Anterior cingulate cortex (tissue), 58 donors: ENCODE data around the gene NPAS3.

Experiments
- DNase-seq, 58 donors: peaks; one replicate each; lab custom pipeline; 2025; lab: John Stamatoyannopoulos, UW

NPAS3 gene

DNA sequence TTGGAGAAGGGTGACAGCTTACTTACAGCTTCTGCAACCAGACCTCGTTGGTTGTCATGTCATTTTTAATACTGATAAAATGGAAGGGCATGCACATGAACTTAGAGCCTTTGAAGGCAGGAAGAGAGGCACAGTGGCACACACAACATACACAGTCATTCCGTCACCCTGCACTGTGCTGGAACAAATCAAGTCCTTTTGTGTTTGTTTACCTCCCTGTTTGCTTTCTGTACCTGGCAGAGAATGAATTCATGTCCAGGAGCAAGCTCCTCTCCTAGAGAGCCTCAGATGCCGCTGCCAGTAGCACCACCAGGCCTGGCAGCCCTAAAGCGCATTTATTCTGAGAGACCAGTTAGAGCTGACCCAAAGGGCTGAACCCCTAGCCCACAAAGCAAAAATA is 551.9 kb downstream of the NPAS3 start:
- DNase-seq = peak in 4 of 58 donors; percentile 6 to 29 (median 12)

DNA sequence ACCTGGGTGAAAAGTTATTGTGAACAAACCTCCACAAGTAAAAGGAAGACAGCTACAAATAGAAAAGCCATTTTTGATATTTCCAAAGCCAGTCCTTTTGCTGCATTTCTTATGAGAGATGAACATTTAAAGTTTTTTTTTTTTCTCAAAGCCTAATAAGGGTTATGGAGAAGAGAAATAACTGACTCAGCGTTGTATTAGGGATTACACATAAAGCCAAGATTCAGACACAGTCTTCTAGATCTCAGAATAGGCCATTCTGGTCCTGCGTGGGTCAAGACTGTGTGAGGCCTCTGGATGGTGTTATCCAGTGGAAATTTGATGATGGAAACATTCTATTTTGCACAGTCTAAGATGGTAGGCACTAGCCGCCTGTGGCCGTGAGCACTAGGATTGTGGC is 552.4 kb downstream of the NPAS3 start:
- no peak for DNase-seq

DNA sequence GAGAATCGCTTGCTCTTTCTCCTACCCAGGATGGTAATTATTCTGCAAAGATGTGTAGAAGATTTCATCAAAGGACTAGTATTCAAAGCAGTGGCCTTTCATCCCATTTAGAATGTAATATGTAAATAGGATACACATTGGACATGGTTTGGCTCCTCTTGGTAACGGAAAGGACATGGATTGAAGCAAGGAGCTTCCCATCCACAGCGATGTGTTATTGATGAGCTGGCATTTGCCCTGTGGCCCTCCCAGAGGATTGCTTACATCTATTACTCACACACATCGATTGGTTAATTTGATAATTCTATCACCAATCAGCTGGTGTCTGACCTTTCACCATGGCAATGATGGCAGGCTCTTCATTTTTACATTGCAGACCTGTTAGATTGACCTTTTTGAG is 553.8 kb downstream of the NPAS3 start:
- no peak for DNase-seq

DNA sequence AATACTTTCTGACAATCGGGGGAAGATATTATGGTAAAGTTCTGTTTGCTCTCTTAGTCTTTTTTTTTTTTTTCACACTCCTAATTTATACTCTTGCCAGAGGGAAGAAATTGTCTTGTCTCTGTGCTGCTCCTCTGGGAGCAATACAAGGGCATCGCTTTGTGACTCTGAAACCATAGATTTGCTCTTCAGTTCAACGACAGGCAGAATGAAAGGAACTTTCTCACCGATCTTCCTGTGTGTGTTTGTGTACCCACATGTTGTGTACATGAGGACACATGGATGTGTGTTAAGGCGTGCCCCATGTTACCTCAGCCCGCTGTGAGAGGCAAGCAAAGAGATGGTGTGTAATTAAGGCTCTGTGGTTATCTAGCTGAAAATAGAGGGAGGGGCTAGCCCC is 554.6 kb downstream of the NPAS3 start:
- DNase-seq = no peak

DNA sequence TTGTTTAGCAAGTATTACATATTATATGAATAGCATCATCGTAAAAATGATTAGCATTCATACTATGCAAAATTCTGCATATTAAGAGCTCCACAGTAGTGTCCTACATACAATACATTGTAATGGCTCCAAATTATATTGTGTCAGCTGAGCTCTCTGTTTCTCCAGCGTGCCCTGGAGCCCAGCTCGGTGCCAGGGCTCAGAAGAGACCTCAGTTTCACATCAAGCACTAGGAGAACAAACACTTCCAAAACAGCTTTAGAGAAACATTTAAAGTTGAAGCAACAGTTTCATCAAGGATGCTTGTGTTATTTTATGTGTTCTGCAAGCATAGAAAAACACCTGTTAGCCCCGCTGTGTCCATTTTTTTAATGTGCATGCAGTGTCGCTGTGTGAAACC is 555.3 kb downstream of the NPAS3 start:
- DNase-seq = peak in 3 of 58 donors; percentile 2 to 24 (median 13)

DNA sequence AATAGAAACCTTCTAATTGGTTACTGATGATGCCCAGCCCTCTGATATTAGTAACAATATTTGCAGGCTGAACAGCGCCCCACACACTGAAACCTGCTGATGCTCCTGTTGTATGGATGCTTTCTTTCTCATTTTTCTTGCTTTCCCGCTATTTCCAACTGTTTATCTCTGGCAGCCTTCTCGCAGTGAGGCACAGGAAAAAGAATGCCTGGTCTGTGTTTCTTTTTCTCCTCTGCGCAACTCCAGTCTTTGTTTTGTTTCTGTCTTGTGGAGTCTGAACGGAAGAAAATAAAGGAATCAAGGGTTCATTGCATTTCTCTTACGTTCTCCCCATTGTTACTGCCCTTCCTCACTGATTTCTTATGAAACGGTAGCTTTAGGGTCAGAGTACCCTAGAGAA is 561.0 kb downstream of the NPAS3 start:
- DNase-seq = peak in 1 of 58 donors; percentile 8

DNA sequence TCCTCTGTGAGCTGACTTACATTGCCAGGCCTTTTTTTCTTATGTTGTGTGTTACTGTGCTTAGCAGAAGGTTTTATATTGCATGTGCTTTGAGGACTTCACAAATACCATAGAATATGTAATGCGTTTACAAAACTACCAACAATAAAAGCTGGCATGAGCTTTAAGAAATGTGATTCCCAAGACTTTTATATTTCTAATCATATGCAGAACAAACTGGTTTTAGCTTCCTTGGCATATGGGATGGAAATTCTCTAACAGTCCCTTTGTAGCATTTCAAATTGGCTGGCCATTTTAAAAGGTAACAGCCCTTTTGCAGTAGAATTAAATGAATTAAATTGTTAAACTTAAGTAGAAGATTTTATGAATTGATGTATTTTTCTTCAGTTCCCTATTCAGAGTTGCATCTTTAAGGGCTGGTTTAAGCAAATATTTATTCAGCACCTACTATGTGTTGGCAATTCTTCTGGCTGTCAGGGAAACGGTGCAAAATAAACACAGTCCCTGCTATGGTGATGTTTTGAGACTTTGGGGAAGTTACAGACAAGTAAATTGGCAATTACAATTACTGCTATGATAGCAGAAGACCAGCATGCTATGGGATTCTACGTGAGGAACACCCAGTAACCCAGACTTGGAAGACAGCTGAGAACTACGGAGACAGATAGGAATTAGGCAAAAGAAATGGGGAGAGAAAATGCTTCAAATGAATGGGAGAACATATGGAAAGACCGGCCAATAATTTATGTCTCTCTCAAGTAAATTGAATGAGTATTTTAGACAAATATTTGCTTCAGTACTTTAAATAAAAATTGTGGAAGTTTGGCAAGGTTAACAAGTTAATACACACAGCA is 565.8 kb downstream of the NPAS3 start:
- no peak for DNase-seq

DNA sequence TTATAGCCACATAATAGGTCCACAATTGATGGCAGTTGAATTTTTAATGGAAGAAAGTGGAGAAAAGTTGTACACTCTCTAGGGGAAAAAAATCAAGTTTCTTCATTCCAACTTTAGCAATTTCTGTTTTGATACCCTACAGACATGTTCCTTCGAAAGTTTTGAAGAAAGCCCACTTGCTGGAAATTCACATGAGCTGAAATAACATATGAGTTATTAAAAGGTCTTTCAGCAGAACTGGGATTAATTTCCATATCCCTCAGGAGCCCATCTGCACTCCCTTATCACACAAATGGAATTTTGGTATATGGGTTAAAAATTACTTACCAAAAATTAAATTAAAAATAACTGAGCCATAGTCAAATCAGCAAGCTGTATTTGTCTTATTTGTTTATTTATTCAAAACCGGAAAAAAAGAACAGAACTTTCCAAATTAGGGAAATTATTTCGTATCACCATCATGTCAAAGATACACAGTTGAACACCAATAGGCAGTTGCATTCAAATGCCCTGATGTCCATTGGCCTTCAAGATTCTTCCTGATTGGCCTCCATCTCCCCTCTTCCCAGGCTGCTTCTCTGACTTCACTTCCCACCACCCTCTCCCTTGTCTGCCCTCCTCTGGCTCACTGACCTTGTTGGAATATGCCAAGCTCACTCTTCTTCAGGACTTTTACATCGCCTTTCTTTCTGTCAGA is 566.7 kb downstream of the NPAS3 start:
- DNase-seq = no peak

DNA sequence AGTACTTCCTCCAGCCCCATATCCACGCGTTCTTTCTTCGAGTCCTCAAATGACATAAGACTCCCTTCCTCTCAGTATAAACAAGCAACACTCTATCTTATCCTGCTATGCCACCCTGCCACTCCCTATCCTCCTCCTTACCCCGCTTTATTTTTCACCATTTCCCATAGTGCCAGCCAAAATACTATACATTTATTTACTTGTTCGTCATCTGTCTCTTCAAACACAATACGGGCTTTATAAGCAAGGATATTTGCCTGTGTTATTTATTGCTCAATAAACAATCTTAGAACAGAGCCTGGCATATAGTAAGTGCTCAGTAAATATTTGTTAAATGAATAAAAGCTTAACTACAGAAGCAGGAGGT is 567.3 kb downstream of the NPAS3 start:
- no peak for DNase-seq

DNA sequence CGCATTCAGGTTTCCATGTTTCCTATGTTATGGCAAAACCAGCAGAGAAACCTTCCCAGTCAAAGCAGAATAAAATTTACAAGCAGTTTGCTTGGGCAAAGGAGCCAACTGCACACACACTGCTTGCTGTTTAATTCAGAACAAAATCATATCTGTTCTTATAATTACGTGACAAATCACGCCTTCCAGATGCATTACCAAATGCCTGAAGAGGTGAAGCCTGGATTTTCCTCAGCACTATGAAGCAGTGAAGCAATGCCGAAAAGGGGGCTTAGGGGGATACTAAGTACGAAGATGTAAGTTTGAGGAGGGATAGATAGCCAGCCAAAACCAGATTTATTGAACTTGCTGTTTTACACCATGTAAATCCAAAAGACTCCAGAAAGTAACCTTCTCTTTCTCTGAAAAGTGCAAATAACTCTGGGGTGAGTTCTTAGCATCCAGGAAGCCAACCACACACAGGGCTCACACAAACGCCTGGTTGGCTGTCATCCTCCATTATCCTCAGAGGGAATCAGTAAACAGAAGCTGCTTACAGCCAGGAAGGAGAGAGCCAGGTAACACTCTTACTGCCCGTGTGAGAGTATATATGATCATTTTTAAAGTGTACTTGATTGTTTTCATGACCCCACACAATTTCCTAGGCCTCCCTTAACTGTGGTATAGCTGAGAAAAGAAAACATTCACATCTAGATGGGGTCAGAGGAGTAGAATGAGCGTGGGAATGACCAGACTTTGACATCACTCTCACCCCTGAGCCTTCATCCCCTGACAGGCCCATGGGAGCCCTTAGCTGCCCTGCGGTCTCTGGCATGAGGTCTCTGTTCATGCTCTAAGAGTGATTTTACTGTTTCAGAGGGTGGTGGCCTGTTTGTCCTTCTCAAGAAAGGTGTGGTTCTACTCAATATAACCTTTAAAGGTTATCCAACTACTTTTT is 569.7 kb downstream of the NPAS3 start:
- DNase-seq = no peak

DNA sequence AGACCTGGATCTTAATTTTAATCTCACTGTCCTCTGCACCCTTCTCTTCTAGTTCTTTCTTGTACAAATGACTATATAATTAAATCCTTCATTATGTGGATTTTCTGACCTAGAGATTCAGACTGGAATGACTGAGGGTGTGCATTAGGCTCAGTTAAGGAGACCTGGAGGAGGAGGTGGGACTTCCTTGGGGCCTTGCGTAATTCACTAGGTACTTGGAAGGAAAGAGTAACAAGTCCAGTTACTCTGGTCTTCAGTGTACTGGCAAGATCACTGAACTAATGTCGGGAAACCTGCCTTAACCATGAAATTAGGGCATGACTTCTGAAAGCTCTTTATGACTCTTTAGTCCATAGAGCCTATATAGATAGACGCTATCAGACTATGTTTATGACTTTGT is 570.8 kb downstream of the NPAS3 start:
- DNase-seq = no peak

DNA sequence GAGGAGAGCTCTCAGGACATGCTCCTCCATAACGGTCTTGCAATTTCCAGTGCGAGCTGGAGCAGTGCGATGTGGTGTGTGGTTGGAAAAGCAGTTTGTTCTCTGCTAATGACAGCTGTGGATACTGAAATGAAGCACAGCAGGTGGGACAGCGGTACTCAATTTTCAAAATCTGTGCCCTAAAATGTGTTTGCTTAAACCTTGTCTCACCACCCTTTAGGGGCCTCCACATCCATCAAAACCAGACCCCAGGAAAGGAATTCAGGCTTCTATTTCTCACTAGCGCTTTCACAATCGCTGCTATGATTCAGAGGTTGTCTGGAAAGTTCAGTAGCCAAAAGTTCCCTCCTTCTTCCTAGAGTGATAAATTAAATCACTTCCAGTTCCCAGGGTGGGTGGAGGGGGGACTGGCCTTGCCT is 571.4 kb downstream of the NPAS3 start:
- no peak for DNase-seq

DNA sequence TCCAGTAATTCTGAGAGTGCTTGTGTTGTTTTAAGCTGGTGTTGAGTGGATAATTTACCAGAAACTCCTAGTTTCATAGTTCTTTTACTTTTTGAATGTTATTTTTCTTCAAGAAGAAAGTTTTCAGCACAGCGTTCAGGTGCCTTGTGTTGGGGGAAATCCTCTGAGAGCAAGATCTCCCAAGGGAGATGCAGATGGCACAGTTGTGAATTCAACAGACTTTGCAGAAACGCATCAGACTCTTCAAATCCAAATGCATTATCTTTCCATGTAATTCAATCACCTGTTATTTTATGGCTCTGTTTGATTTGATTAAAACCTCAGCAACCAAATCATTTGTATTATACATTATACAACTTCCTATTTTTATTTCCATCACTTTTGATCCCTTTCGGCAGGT is 572.3 kb downstream of the NPAS3 start:
- DNase-seq = no peak

DNA sequence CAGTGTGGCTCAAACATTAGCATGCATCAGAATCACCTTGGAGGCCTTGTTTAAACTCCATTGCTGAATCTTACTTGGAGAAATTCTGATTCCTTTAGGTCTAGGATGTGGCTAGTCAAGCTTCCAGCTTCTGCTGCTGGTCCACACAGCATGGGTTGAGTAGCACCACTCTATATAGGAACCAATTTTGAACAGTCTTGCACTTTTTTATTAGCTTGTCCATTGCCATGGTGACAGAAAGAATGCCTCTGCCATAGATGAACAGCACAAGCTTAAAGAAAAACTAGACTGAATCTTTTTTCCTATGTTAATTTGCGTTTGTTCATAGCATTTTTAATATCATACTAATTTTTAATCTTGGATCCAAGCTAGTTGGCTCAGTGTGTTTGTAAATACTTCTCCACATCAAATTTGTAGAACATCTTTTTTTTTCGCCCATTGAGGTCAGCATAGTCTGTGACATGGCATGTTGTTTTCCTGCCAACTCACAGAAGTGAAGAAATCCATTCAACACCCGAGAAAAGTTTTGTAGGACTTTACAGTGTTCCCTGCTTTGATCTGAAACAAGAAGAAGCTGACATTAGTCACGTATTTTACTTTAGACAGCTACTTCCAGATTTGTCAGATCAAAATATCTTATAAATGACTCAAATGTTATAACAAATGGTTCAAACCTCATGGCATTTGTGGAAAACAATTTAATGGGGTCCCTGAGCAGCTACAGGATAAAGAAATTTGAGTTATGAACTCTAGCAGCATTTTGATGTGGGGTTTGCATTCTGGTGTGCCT is 573.4 kb downstream of the NPAS3 start:
- DNase-seq = no peak

DNA sequence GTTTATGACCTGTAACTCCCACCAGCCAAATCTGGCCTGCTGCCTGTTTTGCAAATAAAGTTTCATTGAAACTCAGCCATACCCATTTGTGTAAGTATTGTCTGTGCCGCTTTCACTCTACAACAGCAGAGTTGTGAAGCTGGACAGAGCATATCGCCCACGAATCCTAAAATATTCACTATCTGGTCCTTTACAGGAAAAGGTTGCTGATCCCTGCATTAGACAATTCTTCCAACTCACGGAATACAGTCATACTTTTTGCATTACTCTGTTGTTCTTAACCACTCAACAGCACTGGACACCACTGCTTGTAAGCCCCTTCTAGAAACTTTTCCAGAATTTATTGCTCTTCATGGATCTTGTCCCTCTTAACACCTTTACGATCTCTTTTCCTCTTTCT is 576.8 kb downstream of the NPAS3 start:
- DNase-seq = no peak

DNA sequence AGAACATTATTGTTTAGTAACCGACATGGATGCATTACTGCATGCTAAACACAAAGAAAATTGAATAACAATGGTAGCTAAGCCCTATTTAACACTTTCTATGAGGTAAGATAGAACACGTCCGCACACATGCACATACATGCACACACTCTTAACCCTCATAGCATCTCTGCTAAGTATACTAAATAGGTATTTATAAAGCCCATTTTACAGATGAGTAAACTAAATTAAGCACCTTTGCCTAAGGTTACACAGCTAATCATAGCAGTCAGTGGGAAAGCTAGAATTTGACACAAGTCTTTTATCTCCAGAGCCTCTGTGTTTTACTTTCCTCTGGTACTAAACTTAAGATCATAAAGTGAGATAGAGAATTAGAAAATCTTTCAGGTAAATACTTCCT is 577.2 kb downstream of the NPAS3 start:
- DNase-seq = no peak

DNA sequence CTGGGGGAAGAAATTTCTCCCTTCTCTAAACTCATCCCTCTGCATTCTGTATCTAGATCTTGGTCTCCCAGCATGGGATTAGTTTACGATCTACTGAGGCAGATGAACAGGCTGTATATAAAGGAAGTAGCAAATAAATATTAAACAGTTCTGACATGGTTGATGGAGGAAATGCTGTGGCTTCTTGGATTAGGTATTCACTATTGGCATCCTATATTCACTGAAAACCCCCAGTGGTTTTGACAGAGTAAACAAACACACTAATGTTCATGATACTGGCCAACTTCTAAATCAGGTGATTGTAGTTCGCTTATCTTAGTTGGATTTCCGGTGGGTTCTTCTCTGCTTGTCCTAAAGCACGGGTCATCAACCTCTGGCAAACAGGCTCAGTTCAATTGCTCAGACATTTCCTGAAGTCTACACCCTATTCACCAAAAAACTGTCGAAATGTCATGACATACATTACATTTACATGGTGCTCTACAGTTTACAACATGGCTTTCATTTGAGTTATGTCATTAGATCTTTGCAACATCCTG is 578.3 kb downstream of the NPAS3 start:
- DNase-seq = no peak

DNA sequence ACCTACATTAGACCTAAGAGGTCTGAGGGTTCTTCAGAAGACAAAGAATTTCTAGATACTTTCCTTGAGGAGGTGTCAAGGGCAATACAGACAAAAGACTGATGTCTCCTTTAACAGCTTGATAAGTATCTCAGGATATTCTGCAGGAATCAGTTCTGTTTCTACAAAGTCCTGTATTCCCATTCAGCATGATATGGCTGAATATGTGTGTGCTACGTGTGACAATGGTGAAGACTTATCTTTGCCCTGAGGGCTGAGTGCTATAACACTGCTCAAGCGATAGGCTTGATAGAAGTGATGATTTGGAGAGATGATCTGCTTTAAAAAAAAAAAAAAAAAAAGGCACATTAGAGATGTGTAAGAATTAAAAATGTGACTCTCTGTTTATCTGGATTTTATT is 582.5 kb downstream of the NPAS3 start:
- DNase-seq = no peak

DNA sequence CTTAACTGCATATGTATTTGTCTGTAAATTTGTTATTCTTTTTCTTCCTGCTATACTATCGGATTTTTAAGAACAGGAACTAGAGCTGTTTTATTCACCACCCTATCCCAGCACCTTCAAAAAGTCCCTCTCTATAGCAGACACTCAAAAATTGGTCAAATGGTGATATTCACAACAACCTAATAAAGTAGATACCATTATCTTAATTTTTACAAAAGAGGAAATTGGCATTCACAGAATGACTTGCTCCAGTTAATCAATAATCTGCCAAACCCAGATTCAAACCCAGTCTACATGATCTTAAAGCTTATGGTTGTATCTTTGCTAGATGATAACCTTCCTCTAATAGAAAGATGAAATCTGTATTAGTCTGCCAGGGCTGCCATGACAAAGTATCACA is 585.6 kb downstream of the NPAS3 start:
- DNase-seq = no peak

DNA sequence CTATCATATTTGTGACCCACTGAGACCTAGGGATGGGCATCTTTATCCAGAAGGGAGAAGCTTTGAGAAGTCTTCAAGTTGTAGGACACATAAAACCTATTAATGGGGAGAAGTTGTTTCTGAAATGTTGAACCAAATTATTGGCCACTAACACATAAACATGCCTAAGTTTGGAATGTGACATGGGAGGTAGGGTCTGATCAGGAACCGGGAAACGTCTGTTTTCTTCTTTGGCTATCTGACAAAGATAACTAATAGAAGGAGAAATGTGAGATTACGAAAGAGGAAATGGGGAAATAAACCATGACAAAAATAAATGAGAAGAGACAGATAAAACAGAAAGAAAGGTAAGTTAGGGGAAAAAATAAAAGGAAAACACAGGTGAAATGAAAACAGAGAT is 586.9 kb downstream of the NPAS3 start:
- no peak for DNase-seq
